Activated CD8-positive, alpha-beta T cell treated with anti-CD3 and anti-CD28 coated beads for 36 hours (primary cell): Measurements from ENCODE around the gene DYRK3. TPM values are rescaled to one million over a fixed set of nuclear protein-coding genes. Genes with fewer than 3 reads are reported as not detected.

Experiments used
- ATAC-seq: fragments of 200-7000 bp; cut with Tn5 transposase; one replicate; pipeline ENCODE4 v1.10.0; 2021; ENCODE audit warnings: mild to moderate bottlenecking, moderate library complexity
- CTCF ChIA-PET: fragments of 350-600 bp; sonication (Branson Sonifier 250); formaldehyde crosslinking; loops from one replicate; lab custom pipeline; 2021; ENCODE audit warnings: antibody characterized with exemption; lab: Charles Lee
- POLR2A ChIA-PET: fragments of 350-600 bp; sonication (Branson Sonifier 250); formaldehyde crosslinking; loops from one replicate; lab custom pipeline; 2021; ENCODE audit warnings: antibody characterized with exemption; lab: Charles Lee
- DNase-seq: peaks from one replicate; pipeline ENCODE4 v3.0.0-alpha.2; 2020
- H3K27ac Mint-ChIP-seq: one replicate; pipeline ENCODE4 v1.8.0; 2021; ENCODE audit warnings: mild to moderate bottlenecking, mixed read lengths
- H3K27me3 Mint-ChIP-seq: one replicate; pipeline ENCODE4 v1.8.0; 2021; ENCODE audit warnings: mixed read lengths
- H3K36me3 Mint-ChIP-seq: one replicate; pipeline ENCODE4 v1.8.0; 2021; ENCODE audit warnings: low read depth, mixed read lengths
- H3K4me1 Mint-ChIP-seq: one replicate; pipeline ENCODE4 v1.8.0; 2021; ENCODE audit warnings: low read depth, mixed read lengths
- H3K4me3 Mint-ChIP-seq: one replicate; pipeline ENCODE4 v1.8.0; 2021; ENCODE audit warnings: mild to moderate bottlenecking, moderate library complexity, mixed read lengths
- H3K9me3 Mint-ChIP-seq: one replicate; pipeline ENCODE4 v1.8.0; 2021; ENCODE audit warnings: mixed read lengths
- intact Hi-C: fragments of 100-400 bp; cut with micrococcal nuclease; formaldehyde crosslinking; loops from one replicate; pipeline ENCODE4 v1.10.0; 2022
- total RNA-seq, 2 experiments: library from RNA; stranded (reverse); gene quantifications; one replicate each; pipeline ENCODE4 v1.2.3, GENCODE V29; 2021
- TF ChIP-seq, protein P1 (sequence below): fragments of 200-600 bp; IDR thresholded peaks from one replicate; pipeline ENCODE4 v1.8.0; 2022; ENCODE audit warnings: antibody characterized with exemption, mild to moderate bottlenecking

Gene DYRK3
- 1 to 10 TPM; 4.7 to 4.9 TPM for total RNA-seq

DNA sequence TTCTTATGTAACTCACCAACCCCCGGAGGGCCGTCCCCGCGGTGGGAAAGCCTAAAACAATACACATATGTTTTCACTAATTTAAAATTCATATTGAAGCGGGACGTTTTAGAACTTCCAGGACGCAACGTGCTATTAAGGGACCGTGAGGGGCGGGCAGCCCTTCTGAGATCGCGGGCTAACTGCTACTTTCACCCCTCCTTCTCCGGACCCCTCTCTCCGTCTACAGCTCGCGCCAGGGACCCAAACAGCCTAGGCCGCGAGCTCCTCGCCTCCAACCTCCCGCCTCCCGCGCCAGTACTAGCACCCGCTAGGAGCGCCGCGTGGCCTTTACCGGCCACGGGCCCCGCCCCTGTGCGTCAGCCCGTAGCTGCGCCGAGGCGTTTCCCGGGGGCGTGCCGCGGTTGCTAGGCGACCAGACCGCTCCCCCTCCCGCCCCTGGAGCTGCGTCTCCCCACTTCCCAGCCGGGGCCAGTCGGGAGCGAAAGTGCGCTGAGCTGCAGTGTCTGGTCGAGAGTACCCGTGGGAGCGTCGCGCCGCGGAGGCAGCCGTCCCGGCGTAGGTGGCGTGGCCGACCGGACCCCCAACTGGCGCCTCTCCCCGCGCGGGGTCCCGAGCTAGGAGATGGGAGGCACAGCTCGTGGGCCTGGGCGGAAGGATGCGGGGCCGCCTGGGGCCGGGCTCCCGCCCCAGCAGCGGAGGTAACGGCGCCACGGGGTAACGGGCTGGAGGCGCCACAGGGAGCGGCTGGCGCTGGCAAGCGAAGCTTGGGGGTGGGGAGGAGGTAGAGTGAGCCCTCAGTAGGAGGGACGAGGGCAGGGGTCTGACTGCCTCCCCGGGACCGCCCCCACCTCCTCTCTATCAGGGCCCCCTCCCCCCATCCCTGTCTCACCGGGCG, at the start of gene DYRK3:
DYRK3 (plus strand) TSS at position 457 of the 898 bp plus-strand sequence; CDS start at position 625, 168 bp downstream.
- peaks cover 28% of the 10 kb centered on the region for H3K27me3 Mint-ChIP-seq
- peak within 1 kb of the TSS; percentile 78 for H3K4me3 Mint-ChIP-seq
- intact Hi-C loops = no loop called here
- H3K27ac Mint-ChIP-seq = peak within 1 kb of the TSS; percentile 88
- peak; percentile 93 for DNase-seq
- CTCF ChIA-PET = interaction anchor here (0.6 to 9.2 kb wide), 48 partner anchors 8 to 864 kb away, joined by 3 to 340 read pairs (median 4); partner anchors contain the start of genes EIF2D and IKBKE
- ATAC-seq = peak; percentile 93
- TF ChIP-seq, protein P1, sequence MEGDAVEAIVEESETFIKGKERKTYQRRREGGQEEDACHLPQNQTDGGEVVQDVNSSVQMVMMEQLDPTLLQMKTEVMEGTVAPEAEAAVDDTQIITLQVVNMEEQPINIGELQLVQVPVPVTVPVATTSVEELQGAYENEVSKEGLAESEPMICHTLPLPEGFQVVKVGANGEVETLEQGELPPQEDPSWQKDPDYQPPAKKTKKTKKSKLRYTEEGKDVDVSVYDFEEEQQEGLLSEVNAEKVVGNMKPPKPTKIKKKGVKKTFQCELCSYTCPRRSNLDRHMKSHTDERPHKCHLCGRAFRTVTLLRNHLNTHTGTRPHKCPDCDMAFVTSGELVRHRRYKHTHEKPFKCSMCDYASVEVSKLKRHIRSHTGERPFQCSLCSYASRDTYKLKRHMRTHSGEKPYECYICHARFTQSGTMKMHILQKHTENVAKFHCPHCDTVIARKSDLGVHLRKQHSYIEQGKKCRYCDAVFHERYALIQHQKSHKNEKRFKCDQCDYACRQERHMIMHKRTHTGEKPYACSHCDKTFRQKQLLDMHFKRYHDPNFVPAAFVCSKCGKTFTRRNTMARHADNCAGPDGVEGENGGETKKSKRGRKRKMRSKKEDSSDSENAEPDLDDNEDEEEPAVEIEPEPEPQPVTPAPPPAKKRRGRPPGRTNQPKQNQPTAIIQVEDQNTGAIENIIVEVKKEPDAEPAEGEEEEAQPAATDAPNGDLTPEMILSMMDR = no peak
- POLR2A ChIA-PET = interaction anchor here (0.8 to 3.3 kb wide), 14 partner anchors 9 to 165 kb away, joined by 3 to 19 read pairs (median 3); partner anchors contain the start of gene IKBKE
- H3K4me1 Mint-ChIP-seq = peaks cover 25% of the 10 kb centered on the region
- H3K9me3 Mint-ChIP-seq = no peaks in the 10 kb centered on the region
- H3K36me3 Mint-ChIP-seq = no peaks in the 10 kb centered on the region

DNA sequence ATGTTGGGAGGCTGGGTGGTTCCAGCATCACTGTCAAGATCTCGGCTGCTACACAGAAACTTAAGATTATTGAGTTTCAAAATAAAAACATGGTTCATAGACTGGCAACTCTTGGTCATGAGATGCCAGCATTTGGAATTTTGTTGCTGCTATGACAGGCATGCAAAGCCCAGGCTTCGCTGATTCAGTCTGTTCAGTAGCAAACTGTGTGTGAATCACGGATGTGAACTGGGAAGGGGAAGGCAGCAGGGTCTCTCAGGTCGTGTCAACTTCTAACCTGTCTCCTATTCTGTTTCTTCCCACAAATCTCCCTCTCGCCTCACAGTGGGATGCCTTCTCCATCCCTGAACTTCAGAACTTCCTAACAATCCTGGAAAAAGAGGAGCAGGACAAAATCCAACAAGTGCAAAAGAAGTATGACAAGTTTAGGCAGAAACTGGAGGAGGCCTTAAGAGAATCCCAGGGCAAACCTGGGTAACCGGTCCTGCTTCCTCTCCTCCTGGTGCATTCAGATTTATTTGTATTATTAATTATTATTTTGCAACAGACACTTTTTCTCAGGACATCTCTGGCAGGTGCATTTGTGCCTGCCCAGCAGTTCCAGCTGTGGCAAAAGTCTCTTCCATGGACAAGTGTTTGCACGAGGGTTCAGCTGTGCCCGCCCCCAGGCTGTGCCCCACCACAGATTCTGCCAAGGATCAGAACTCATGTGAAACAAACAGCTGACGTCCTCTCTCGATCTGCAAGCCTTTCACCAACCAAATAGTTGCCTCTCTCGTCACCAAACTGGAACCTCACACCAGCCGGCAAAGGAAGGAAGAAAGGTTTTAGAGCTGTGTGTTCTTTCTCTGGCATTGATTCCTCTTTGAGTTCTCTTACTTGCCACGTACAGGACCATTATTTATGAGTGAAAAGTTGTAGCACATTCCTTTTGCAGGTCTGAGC, 48.6 kb upstream of the DYRK3 start:
- ChIA-PET CTCF (interaction anchor here (0.9 to 19.1 kb wide), 12 partner anchors 22 to 107 kb away, joined by 3 to 583 read pairs (median 6); partner anchors contain the start of gene RASSF5), POLR2A (interaction anchor here (0.7 to 30.6 kb wide), 6 partner anchors 8 to 44 kb away, joined by 3 to 1021 read pairs (median 4); no protein-coding TSS in a partner anchor)
- intact Hi-C loops = no loop called here
- Mint-ChIP-seq H3K4me3 (no peak overlapping the region), H3K27ac (peak overlapping the region; percentile 97), H3K36me3 (peaks cover 83% of the 10 kb centered on the region), H3K27me3 (no peaks in the 10 kb centered on the region), H3K4me1 (peaks cover 88% of the 10 kb centered on the region), H3K9me3 (no peaks in the 10 kb centered on the region)
- TF ChIP-seq, protein P1 = no peak
- no peak for DNase-seq
- no peak for ATAC-seq

DNA sequence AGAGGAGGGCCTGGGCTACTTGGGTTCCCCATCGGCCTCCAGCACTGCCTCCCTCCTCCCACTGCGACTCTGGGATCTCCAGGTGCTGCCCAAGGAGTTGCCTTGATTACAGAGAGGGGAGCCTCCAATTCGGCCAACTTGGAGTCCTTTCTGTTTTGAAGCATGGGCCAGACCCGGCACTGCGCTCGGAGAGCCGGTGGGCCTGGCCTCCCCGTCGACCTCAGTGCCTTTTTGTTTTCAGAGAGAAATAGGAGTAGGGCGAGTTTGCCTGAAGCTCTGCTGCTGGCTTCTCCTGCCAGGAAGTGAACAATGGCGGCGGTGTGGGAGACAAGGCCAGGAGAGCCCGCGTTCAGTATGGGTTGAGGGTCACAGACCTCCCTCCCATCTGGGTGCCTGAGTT, 47.4 kb upstream of the DYRK3 start:
- POLR2A ChIA-PET = interaction anchor here (0.9 to 30.6 kb wide), 4 partner anchors 12 to 116 kb away, joined by 3 to 1021 read pairs (median 4); no protein-coding TSS in a partner anchor
- TF ChIP-seq, protein P1 = no peak
- peak overlapping the region; percentile 97 for H3K27ac Mint-ChIP-seq
- ATAC-seq (no peak), DNase-seq (no peak)
- no peak overlapping the region for H3K4me3 Mint-ChIP-seq
- no peaks in the 10 kb centered on the region for H3K9me3 Mint-ChIP-seq
- CTCF ChIA-PET = interaction anchor here (0.6 to 19.1 kb wide), 12 partner anchors 7 to 108 kb away, joined by 3 to 583 read pairs (median 5); partner anchors contain the start of gene RASSF5
- H3K27me3 Mint-ChIP-seq = no peaks in the 10 kb centered on the region
- intact Hi-C loops = no loop called here
- peaks cover 86% of the 10 kb centered on the region for H3K4me1 Mint-ChIP-seq
- peaks cover 81% of the 10 kb centered on the region for H3K36me3 Mint-ChIP-seq

DNA sequence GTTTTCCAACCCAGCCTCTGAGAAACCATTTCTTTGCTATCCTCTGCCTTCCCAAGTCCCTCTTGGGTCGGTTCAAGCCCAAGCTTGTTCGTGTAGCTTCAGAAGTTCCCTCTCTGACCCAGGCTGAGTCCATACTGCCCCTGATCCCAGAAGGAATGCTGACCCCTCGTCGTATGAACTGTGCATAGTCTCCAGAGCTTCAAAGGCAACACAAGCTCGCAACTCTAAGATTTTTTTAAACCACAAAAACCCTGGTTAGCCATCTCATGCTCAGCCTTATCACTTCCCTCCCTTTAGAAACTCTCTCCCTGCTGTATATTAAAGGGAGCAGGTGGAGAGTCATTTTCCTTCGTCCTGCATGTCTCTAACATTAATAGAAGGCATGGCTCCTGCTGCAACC, 46.8 kb upstream of the DYRK3 start:
- H3K27me3 Mint-ChIP-seq = no peaks in the 10 kb centered on the region
- ATAC-seq = no peak
- intact Hi-C loops = no loop called here
- peak overlapping the region; percentile 97 for H3K27ac Mint-ChIP-seq
- no peak overlapping the region for H3K4me3 Mint-ChIP-seq
- peaks cover 80% of the 10 kb centered on the region for H3K4me1 Mint-ChIP-seq
- no peak for DNase-seq
- peaks cover 79% of the 10 kb centered on the region for H3K36me3 Mint-ChIP-seq
- ChIA-PET CTCF (interaction anchor here (0.6 to 19.1 kb wide), 8 partner anchors 8 to 109 kb away, joined by 3 to 583 read pairs (median 5); partner anchors contain the start of gene RASSF5), POLR2A (interaction anchor here (0.9 to 30.6 kb wide), 5 partner anchors 12 to 117 kb away, joined by 3 to 1021 read pairs (median 4); no protein-coding TSS in a partner anchor)
- TF ChIP-seq, protein P1 = no peak
- no peaks in the 10 kb centered on the region for H3K9me3 Mint-ChIP-seq
